GM23248 (cell line): Measurements from ENCODE around the gene FAM118B.

Source experiments
- EZH2 ChIP-seq: fragments of 200-600 bp; sonication (generic); IDR thresholded peaks from 2 replicates; pipeline ENCODE4 v1.6.1; 2018; ENCODE audit warnings: antibody characterized with exemption, mild to moderate bottlenecking; ENCODE audit not compliant: insufficient read depth, poor library complexity, severe bottlenecking
- EZH2phosphoT487 ChIP-seq: fragments of 200-600 bp; sonication (generic); IDR thresholded peaks from 2 replicates; pipeline ENCODE4 v1.6.1; 2018; ENCODE audit warnings: antibody characterized with exemption, moderate library complexity, mild to moderate bottlenecking, low read depth; ENCODE audit not compliant: insufficient read depth

DNA sequence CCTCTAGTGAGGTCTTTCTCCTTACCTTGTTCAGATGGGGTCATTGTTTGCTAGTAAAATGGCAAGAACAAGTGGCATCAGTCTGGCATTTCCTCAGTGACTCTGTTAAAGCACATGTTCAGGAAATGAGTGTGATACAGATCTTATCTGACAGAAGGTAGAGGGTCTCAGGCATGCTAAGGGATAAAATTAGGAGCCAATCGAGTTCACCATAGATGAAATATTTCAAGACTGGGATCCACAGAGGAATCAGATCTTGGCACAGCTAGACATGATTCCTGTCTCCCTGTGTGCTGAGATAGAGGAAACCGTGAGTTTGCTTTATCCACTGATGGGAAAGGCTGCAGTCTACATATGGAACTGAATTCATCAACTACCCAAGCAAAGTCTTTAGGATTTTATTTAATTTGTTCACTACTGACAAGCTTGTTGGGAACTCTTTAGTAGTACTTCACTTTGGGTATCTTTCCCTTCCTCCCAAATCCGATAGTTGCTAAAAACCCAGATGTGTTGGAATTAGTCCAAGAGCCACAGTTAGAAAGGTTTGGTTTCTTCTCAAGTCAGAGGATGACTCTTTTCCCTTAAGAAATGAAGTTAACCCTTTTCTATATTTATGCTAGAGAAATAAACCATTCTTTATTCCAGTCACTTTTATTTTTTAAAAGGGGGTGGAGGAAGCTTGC is 18.4 kb downstream of the FAM118B start:
- TF ChIP-seq EZH2phosphoT487 (no peak), EZH2 (no peak)
